ENCODE measurements around the gene LCN12.

LCN12 gene

GRCh38 chr9:136971746-136972145, 19.7 kb downstream of the LCN12 start:
- TF ChIP-seq CREB1 (IDR thresholded peaks at IDR 0.05; ENCODE audit: low read depth) (no peak), TEAD4 (IDR thresholded peaks at IDR 0.05) (no peak), FOXM1 (IDR thresholded peaks at IDR 0.05; ENCODE audit: borderline replicate concordance, low read depth) (no peak), NFIC (IDR thresholded peaks at IDR 0.05) (no peak), ZBTB7A (IDR thresholded peaks at IDR 0.05; ENCODE audit: low read depth) (no peak), MAX (IDR thresholded peaks at IDR 0.05) (no peak)

- TF ChIP-seq NFIC (IDR thresholded peaks at IDR 0.05): no peak
- no peak for TF ChIP-seq EP300 (IDR thresholded peaks at IDR 0.05; ENCODE audit: borderline replicate concordance)
- no peak for TF ChIP-seq TCF12 (IDR thresholded peaks at IDR 0.05; ENCODE audit: low read depth)
- TF ChIP-seq CEBPB (IDR thresholded peaks at IDR 0.05): no peak
- no peak for TF ChIP-seq TEAD4 (IDR thresholded peaks at IDR 0.05)
- no peak for TF ChIP-seq CREB1 (IDR thresholded peaks at IDR 0.05; ENCODE audit: low read depth)
- TF ChIP-seq EGR1 (IDR thresholded peaks at IDR 0.05): no peak
- TF ChIP-seq TAF1 (IDR thresholded peaks at IDR 0.05; ENCODE audit: low read depth): no peak
- TF ChIP-seq FOXM1 (IDR thresholded peaks at IDR 0.05; ENCODE audit: borderline replicate concordance, low read depth): no peak
- no peak for TF ChIP-seq RAD21 (IDR thresholded peaks at IDR 0.05; ENCODE audit: low read depth)
- no peak for TF ChIP-seq ZBTB7A (IDR thresholded peaks at IDR 0.05; ENCODE audit: low read depth)
Observed at GRCh38 chr9:136972335-136972734, 20.3 kb downstream of the LCN12 start.

- no peak for TF ChIP-seq USF1 (IDR thresholded peaks at IDR 0.05)
Observed at GRCh38 chr9:136972743-136973142, 20.7 kb downstream of the LCN12 start.

GRCh38 chr9:136973618-136974617, 21.8 kb downstream of the LCN12 start:
- TF ChIP-seq CREB1 (IDR thresholded peaks at IDR 0.05; ENCODE audit: low read depth): no peak
- TF ChIP-seq TEAD4 (IDR thresholded peaks at IDR 0.05): no peak
- TF ChIP-seq RAD21 (IDR thresholded peaks at IDR 0.05; ENCODE audit: low read depth): no peak
- TF ChIP-seq MAX (IDR thresholded peaks at IDR 0.05): no peak
- TF ChIP-seq FOXM1 (IDR thresholded peaks at IDR 0.05; ENCODE audit: borderline replicate concordance, low read depth): no peak
- no peak for TF ChIP-seq CEBPB (IDR thresholded peaks at IDR 0.05)
- TF ChIP-seq TCF12 (IDR thresholded peaks at IDR 0.05; ENCODE audit: low read depth): no peak
- no peak for TF ChIP-seq YY1 (IDR thresholded peaks at IDR 0.05; ENCODE audit: low read depth)
- no peak for TF ChIP-seq TAF1 (IDR thresholded peaks at IDR 0.05; ENCODE audit: low read depth)
- TF ChIP-seq ZBTB7A (IDR thresholded peaks at IDR 0.05; ENCODE audit: low read depth): no peak
- TF ChIP-seq REST (IDR thresholded peaks at IDR 0.05; ENCODE audit: low read depth): no peak
- TF ChIP-seq USF1 (IDR thresholded peaks at IDR 0.05): no peak
- TF ChIP-seq EGR1 (IDR thresholded peaks at IDR 0.05): no peak
- no peak for TF ChIP-seq NFIC (IDR thresholded peaks at IDR 0.05)
- TF ChIP-seq EP300 (IDR thresholded peaks at IDR 0.05; ENCODE audit: borderline replicate concordance): no peak

- no peak for TF ChIP-seq REST (IDR thresholded peaks at IDR 0.05; ENCODE audit: low read depth)
- TF ChIP-seq CREB1 (IDR thresholded peaks at IDR 0.05; ENCODE audit: low read depth): no peak
- no peak for TF ChIP-seq EP300 (IDR thresholded peaks at IDR 0.05; ENCODE audit: borderline replicate concordance)
- no peak for TF ChIP-seq CEBPB (IDR thresholded peaks at IDR 0.05)
- TF ChIP-seq NFIC (IDR thresholded peaks at IDR 0.05): no peak
- TF ChIP-seq FOXM1 (IDR thresholded peaks at IDR 0.05; ENCODE audit: borderline replicate concordance, low read depth): no peak
- TF ChIP-seq MAX (IDR thresholded peaks at IDR 0.05): no peak
- no peak for TF ChIP-seq RAD21 (IDR thresholded peaks at IDR 0.05; ENCODE audit: low read depth)
- no peak for TF ChIP-seq EGR1 (IDR thresholded peaks at IDR 0.05)
- TF ChIP-seq TAF1 (IDR thresholded peaks at IDR 0.05; ENCODE audit: low read depth): no peak
- no peak for TF ChIP-seq YY1 (IDR thresholded peaks at IDR 0.05; ENCODE audit: low read depth)
- TF ChIP-seq ZBTB7A (IDR thresholded peaks at IDR 0.05; ENCODE audit: low read depth): no peak
- no peak for TF ChIP-seq TCF12 (IDR thresholded peaks at IDR 0.05; ENCODE audit: low read depth)
- no peak for TF ChIP-seq USF1 (IDR thresholded peaks at IDR 0.05)
- TF ChIP-seq TEAD4 (IDR thresholded peaks at IDR 0.05): no peak
Observed at GRCh38 chr9:136974817-136975535, 22.9 kb downstream of the LCN12 start.

Data from Ishikawa (cell line).